GF-D8 (cell line): ENCODE results near the gene GALNT1.
"Not testable (repeated sequence)": the region's sequence is repeated elsewhere in the genome, so short reads cannot be mapped to it uniquely, and the experiment has no call there.

Source experiments
- DNase-seq: peaks from one replicate; lab custom pipeline; 2025; lab: John Stamatoyannopoulos, UW

GALNT1 gene

GRCh38 chr18:35581546-35581897 lies at the start of gene GALNT1:
Gene GALNT1, plus strand, starts transcription at chr18:35581740. Its CDS starts 72,923 bp downstream, at chr18:35654663.
- no peak for DNase-seq

- DNase-seq = no peak
These were observed 47.6 kb upstream of the GALNT1 start for GRCh38 chr18:35533916-35534405.

DNA sequence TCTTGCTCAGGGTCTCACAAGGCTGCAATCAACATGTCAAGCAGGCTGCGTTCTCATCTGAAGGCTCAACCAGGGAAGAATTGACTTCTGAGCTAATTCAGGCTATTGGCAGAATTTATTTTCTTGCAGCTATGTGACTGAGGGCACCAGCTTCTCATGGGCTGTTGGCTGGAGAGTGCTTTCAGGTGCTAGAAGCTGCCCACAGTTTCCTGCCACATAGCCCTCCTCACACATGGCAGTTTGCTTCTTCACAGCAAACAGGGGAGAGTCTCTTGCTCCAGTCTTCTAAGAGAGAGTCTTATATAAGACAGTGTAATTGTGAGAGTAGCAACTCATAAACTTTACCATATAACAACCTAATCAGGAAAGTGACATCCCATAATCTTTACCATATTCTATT lies 46.2 kb upstream of the GALNT1 start:
- no peak for DNase-seq

DNA sequence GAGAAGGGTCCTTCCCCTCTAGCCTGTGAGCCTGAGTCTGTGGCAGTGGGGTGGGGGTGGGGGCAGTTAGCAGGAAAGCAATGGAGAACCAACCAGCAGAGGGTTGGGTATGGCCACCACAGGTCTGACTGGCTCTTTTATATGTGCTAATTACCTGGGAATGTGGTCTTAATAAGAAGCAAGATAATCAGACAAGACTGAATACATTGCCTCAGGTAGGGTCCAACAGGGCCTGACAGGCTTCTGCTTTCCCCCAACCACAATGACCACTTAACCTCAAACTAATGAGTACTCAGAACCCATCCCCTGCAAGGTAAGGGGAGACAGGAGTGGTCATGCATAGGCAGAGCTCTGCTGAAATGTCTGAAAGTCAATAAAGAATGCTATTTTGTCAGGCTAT lies 39.2 kb upstream of the GALNT1 start:
- DNase-seq = no peak

DNA sequence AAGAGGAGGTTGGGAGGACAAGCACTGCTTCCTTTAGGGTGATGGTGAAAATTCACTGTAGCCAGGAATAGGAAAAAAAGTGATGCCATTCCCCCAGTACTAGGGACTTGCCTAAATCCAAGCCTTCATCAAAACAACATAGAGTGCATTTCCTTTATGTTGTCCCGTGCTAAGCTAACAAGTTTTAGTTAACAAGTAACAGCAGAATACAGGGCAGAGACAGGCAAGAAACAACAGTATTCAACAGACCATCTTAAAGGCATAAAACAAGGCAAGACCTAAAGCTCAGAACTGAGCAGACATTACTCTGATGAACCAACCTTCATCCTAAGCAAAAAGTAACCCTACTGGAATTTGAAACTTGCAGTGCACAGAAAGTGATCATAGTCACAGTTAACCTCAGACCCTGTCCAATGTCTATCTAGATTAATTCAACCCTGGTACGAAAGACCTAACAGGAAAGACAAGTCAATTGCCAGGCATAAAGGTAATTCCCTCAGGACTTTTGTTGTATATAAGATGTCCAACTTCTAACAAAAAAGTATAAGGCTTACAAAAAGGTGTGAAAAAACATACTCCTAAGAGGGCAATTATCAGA lies 34.4 kb upstream of the GALNT1 start:
- DNase-seq = no peak

- DNase-seq = no peak
These were observed 32.0 kb upstream of the GALNT1 start for GRCh38 chr18:35549564-35549963.

- DNase-seq = no peak
These were observed 28.2 kb upstream of the GALNT1 start for GRCh38 chr18:35553300-35553699.

GRCh38 chr18:35555538-35555937 lies 26.0 kb upstream of the GALNT1 start:
- DNase-seq = not testable (repeated sequence)

DNA sequence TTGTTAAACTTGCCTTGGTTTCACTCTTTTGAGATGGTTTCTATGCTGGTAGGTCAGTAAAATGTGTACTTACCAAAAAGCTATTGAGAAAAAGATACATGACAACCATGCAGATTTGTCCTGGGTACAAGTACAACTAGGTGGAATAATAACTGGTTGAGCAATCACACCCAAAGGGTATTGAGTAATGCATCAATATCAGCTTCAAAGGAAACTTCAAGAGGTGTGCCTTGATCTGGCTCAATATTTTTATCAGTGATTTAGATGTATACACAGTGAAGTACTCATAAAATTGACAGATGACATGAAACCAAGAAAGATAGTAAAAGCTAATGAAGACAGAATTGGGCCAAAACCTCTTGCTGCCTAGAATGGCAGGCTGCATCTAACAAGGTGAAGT lies 21.7 kb upstream of the GALNT1 start:
- no peak for DNase-seq

DNA sequence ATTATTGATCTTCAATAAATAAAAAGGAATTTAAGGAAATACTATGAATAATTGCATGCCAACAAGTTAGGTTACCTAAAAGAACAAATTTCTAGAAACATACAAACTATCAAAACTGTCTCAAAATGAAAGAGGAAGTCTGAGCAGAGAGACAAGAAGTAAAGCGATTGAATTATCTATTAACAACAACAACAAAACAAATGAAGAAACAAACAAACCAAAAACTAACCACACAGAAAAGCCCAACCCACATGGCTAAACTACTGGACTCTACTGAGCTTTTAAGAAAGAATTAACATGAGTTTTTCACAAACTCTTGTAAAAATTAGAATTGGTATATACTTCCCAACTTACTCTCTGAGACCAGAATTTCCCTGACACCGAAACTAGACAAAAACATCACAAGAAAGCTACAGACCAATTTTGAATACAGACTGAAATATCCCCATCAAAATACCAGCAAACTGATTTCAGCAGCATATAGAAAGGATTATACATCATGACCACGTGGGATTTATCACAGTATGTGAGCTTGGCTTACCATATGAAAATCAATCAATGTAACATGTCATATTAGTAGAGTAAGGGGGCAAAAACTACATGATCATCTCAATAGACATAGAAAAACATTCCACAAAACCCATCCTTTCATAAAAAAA lies 16.6 kb upstream of the GALNT1 start:
- DNase-seq = no peak

DNA sequence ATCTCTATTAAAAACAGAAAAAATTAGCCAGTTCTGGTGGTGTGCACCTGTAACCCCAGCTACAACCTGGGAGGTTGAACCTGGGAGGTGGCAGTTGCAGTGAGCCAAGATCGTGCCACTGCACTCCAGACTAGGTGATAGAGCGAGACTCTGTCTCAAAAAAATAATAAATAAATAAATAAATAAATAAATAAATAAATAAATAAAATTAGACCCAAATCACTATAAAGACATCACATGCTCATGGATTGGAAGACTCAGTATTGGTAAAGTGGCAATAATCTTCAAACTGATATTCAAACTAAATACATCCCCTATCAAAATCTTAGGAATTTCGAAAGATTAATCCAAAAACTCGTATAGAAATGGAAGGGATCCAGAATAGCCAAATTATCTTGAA lies 15.5 kb upstream of the GALNT1 start:
- DNase-seq = no peak

- no peak for DNase-seq
These were observed 11.4 kb upstream of the GALNT1 start for GRCh38 chr18:35570182-35570581.

DNA sequence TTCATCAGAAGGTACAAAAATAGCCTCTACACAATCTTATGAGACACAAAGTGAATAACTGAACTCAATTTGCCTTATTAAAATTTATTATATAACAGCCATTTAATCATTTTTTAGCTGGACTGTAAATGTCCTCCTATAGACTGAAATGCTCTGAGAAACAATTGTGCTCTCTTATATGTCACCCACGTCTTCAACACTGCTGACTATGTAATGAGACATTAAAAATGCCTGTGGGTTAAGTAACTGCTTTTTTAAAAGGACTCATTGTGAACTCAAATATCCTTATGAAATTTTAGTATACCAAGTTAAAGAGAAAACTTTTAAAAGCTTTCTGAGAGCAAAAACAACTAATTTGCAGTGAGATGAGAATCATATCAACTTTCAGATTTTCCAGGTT lies 10.4 kb upstream of the GALNT1 start:
- no peak for DNase-seq

- no peak for DNase-seq
These were observed 8.9 kb upstream of the GALNT1 start for GRCh38 chr18:35572644-35573043.

GRCh38 chr18:35573531-35573930 lies 8.0 kb upstream of the GALNT1 start:
- no peak for DNase-seq

GRCh38 chr18:35576240-35576845 lies 5.2 kb upstream of the GALNT1 start:
- not testable (repeated sequence) for DNase-seq

DNA sequence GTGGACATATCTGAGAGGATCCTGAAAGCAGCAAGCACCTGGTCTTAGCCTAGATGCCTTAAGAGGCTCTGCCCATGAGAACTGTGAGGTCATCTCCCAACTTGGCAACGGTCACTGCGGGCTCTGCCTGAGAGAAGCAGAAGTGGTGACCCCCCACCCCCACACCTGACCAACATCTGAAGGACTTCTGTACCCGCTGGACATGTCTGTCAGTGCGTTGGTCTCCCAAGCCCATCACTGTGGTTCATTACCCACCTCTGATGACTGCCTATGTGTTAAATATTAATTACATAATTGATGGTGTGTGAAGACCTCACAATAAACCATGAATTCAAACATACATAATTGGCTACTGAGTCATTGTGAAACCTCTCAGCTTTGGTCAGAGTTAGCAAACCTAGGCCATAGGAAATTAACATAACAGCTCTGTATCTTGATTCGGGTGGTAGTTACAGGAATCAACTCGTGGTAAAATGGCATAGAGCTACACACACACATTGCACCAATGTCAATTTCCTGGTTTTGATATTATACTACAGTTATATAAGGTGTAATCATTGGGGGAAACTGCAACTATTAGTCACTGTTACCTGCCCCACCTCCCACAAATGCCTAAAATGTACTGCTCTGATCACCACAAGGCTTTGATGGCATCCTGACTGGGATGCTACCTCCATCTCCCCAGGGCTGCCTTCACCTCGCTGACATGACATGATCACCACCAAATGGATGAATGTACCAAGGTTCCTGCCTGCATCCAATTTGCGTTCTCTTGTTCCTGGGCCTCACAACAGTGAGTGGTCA lies 4.3 kb upstream of the GALNT1 start:
- DNase-seq = no peak

- DNase-seq = no peak
These were observed 3.1 kb upstream of the GALNT1 start for GRCh38 chr18:35578481-35578880.

DNA sequence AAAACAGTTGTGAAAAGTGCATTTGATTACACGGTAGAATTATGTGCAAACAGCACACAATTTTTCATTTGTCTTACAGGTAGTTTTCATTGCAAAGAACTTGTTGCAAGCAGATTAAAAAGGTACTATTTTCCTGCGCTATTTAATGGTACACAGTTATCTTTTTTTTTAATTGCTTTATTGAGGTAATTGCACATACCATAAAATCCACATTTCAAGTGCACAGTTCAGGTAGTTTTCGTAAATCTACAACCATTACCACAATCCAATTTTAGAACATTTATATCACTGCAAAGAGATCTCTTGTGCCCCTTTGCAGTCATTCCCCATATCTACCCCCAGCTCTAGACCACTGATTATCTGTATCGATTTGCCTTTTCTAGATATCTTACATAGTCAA lies 2.6 kb upstream of the GALNT1 start:
- no peak for DNase-seq

DNA sequence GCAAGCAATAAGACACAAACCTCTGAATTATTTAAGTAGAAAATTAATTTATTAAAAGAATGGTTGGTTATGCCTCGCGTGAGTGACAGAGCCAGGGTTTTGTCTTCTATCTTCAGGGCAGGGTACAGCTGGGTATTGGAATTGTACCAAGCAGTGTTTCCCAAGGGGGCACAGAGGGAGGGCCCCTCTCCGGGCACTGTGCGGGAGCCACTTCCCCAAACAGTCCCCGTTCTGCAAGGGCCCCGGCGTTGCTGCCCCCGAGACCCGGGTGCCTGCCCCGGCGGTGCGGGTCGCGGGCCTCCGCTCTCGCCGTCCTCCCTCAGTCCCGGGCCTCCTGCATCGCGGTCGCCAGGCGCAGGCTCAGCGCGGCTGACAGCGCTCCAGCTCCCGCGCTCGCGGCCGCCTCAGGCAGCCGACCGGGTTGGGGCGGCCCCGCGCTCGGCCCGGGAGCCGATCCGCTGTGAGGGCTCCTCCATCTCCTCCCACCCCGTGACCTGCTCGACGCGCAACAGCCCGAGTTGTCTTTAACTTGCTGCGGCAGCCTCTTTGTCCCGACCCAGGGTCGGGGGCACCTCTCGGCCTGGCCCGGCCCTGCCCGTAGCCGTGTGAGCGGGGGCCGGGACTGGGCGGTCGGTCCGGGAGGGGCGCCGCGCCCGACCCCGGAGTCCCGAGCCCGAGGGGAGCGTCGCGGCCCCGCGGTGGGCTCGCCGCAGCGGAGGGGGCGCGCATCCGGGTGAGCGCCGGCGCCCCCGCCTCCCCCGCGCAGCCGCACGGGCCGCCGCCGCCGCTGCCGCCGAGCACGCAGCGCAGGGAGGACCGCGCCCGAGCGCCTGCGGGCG lies 620 bp upstream of the GALNT1 start:
- peak; percentile 67 for DNase-seq

DNA sequence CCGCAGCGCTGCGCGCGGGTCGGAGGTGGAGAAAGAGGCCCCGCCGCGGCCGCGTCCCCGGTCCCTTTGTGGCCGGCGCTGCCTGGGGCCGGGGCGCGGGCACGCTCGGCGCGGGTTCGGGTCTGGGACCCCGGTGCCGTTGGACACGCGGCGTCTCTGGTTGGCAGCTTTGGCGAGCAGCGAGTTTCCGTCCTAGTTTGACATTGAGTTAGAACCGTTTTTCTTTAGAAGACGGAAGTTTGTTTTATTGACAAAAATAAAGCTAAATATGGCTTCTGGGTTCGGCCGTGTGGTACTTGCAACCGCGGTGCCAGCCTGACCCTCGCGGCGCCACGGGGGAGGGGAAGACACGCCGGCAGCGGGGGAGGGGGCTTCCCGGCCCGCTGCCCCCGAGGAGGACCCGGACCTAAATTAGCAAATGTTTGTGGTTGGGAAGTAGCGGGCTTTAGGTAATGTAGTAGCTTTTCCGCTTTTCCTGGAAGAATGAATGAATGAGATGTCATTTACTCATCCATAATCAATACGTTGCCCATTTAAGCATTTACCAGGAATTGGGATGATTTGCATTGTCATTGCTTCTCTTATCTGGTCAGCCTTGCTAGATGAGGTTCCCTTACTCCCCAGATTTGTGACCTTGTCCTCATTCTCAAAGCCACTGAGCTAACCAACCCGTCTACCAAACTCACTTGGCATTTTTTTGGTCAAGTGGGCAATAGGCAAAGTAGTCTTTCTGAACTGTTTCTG lies 530 bp downstream of the GALNT1 start:
- no peak for DNase-seq
